HEK293 (cell line): ENCODE data around the gene PSMC5.

ENCODE experiments used
- CTCF ChIA-PET: fragments of 350-600 bp; formaldehyde crosslinking; extraction: SDS; loops from one replicate; lab custom pipeline; 2021; ENCODE audit warnings: antibody characterized with exemption; lab: Yijun Ruan, JAX
- POLR2A ChIA-PET: fragments of 300-600 bp; formaldehyde crosslinking; extraction: SDS; loops from one replicate; lab custom pipeline; 2020; ENCODE audit warnings: antibody characterized with exemption, inconsistent platforms; lab: Yijun Ruan, JAX
- H3K27ac ChIP-seq: fragments of 200-500 bp; sonication (Bioruptor generic); 2 replicates; pipeline ENCODE4 v1.5.1; 2014; ENCODE audit warnings: low read depth, low read length, control low read depth, inconsistent platforms; ENCODE audit errors: extremely low read depth
- H3K36me3 ChIP-seq, 2 experiments: fragments of 200-500 bp in 1 of 2; sonication (Bioruptor generic) in 1 of 2; 1 replicate in 1 of 2; 2 replicates in 1 of 2; pipeline ENCODE4 v1.5.1; 2014 to 2017; ENCODE audit warnings: inconsistent platforms in 2 of 2, low read length in 2 of 2; ENCODE audit not compliant: control insufficient read depth in 2 of 2, insufficient read depth in 1 of 2
- H3K4me1 ChIP-seq: fragments of 200-500 bp; sonication (Bioruptor generic); 2 replicates; pipeline ENCODE4 v1.5.1; 2014; ENCODE audit warnings: mild to moderate bottlenecking, low read length, inconsistent platforms; ENCODE audit not compliant: control insufficient read depth, insufficient read depth
- H3K4me3 ChIP-seq: 2 replicates; pipeline ENCODE4 v1.5.1; 2011; ENCODE audit warnings: low read depth, mild to moderate bottlenecking, control low read depth, low read length, moderate library complexity
- H3K9me3 ChIP-seq: fragments of 200-500 bp; sonication (Bioruptor generic); 2 replicates; pipeline ENCODE4 v1.5.1; 2014; ENCODE audit warnings: low read depth, low read length, inconsistent platforms; ENCODE audit not compliant: control insufficient read depth, insufficient read depth
- ELK4 ChIP-seq: IDR thresholded peaks from 2 replicates; pipeline ENCODE4 v1.6.1; 2011; ENCODE audit warnings: mild to moderate bottlenecking, low read depth, low read length, borderline replicate concordance
- HOXA7 ChIP-seq: sonication (generic); formaldehyde crosslinking; IDR thresholded peaks from 2 replicates; pipeline ENCODE4 v1.8.1; 2022; ENCODE audit warnings: missing genetic modification reagents, borderline replicate concordance
- IKZF3 ChIP-seq: fragments of 450-650 bp; IDR thresholded peaks from 2 replicates; pipeline ENCODE4 v1.5.0; 2018; ENCODE audit warnings: missing biosample characterization, mild to moderate bottlenecking, missing genetic modification characterization, moderate library complexity
- KLF10 ChIP-seq: fragments of 450-650 bp; IDR thresholded peaks from 2 replicates; pipeline ENCODE4 v1.5.1; 2018; ENCODE audit warnings: missing biosample characterization, mild to moderate bottlenecking, missing genetic modification characterization
- KLF9 ChIP-seq: fragments of 450-650 bp; formaldehyde crosslinking; IDR thresholded peaks from 2 replicates; pipeline ENCODE4 v1.5.1; 2016; ENCODE audit warnings: missing biosample characterization, missing genetic modification characterization, low read depth
- MZF1 ChIP-seq: fragments of 450-650 bp; formaldehyde crosslinking; IDR thresholded peaks from 2 replicates; pipeline ENCODE4 v1.5.1; 2017; ENCODE audit warnings: missing biosample characterization, missing genetic modification characterization, borderline replicate concordance
- PRDM1 ChIP-seq: fragments of 450-650 bp; formaldehyde crosslinking; IDR thresholded peaks from 2 replicates; pipeline ENCODE4; 2016; ENCODE audit warnings: missing biosample characterization, missing genetic modification characterization
- PRDM10 ChIP-seq: fragments of 450-650 bp; formaldehyde crosslinking; IDR thresholded peaks from 2 replicates; pipeline ENCODE4 v1.5.1; 2016; ENCODE audit warnings: missing biosample characterization, missing genetic modification characterization
- PRDM6 ChIP-seq: fragments of 450-650 bp; formaldehyde crosslinking; IDR thresholded peaks from 2 replicates; pipeline ENCODE4 v1.5.1; 2017; ENCODE audit warnings: missing biosample characterization, missing genetic modification characterization
- REST ChIP-seq: fragments of 450-650 bp; formaldehyde crosslinking; IDR thresholded peaks from 2 replicates; pipeline ENCODE4 v1.5.1; 2016; ENCODE audit warnings: missing biosample characterization, missing genetic modification characterization
- SCRT2 ChIP-seq: fragments of 450-650 bp; formaldehyde crosslinking; IDR thresholded peaks from 2 replicates; pipeline ENCODE4 v1.5.1; 2016; ENCODE audit warnings: missing biosample characterization, missing genetic modification characterization
- ZBTB48 ChIP-seq: fragments of 450-650 bp; formaldehyde crosslinking; IDR thresholded peaks from 2 replicates; pipeline ENCODE4 v1.5.1; 2016; ENCODE audit warnings: missing biosample characterization, missing genetic modification characterization
- ZEB2 ChIP-seq: fragments of 450-650 bp; formaldehyde crosslinking; IDR thresholded peaks from 2 replicates; pipeline ENCODE4 v1.5.1; 2016; ENCODE audit warnings: missing biosample characterization, missing genetic modification characterization
- ZNF473 ChIP-seq: fragments of 450-650 bp; formaldehyde crosslinking; IDR thresholded peaks from 2 replicates; pipeline ENCODE4 v1.5.1; 2017; ENCODE audit warnings: missing biosample characterization, missing genetic modification characterization
- ZNF521 ChIP-seq: fragments of 450-650 bp; formaldehyde crosslinking; IDR thresholded peaks from 2 replicates; pipeline ENCODE4 v1.5.1; 2017; ENCODE audit warnings: missing biosample characterization, mild to moderate bottlenecking, missing genetic modification characterization
- ZNF530 ChIP-seq: fragments of 450-650 bp; formaldehyde crosslinking; IDR thresholded peaks from 2 replicates; pipeline ENCODE4 v1.5.1; 2016; ENCODE audit warnings: low read depth, missing biosample characterization, missing genetic modification characterization
- ZNF629 ChIP-seq: fragments of 450-650 bp; formaldehyde crosslinking; IDR thresholded peaks from 2 replicates; pipeline ENCODE4 v1.5.1; 2017; ENCODE audit warnings: missing biosample characterization, missing genetic modification characterization
- ZNF664 ChIP-seq: fragments of 450-650 bp; formaldehyde crosslinking; IDR thresholded peaks from 2 replicates; pipeline ENCODE4 v1.5.1; 2016; ENCODE audit warnings: missing biosample characterization, missing genetic modification characterization
- ZNF768 ChIP-seq: fragments of 450-650 bp; formaldehyde crosslinking; IDR thresholded peaks from 2 replicates; pipeline ENCODE4 v1.5.1; 2018; ENCODE audit warnings: missing biosample characterization, mild to moderate bottlenecking, missing genetic modification characterization
- ZSCAN16 ChIP-seq: fragments of 450-650 bp; formaldehyde crosslinking; IDR thresholded peaks from 2 replicates; pipeline ENCODE4 v1.5.1; 2016; ENCODE audit warnings: missing biosample characterization, missing genetic modification characterization
- ZXDB ChIP-seq: fragments of 450-650 bp; formaldehyde crosslinking; IDR thresholded peaks from 2 replicates; pipeline ENCODE4 v1.5.1; 2016; ENCODE audit warnings: missing biosample characterization, missing genetic modification characterization

The PSMC5 gene

GRCh38 chr17:63840591-63841349 is 13.5 kb downstream of the PSMC5 start:
- Histone ChIP-seq H3K36me3 (peaks cover 14 to 28% of the 10 kb centered on the region in 2 experiments), H3K27ac (peak overlapping the region; percentile 97), H3K9me3 (no peaks in the 10 kb centered on the region), H3K4me3 (peak overlapping the region; percentile 93), H3K4me1 (peaks cover 20% of the 10 kb centered on the region)
- POLR2A ChIA-PET: interaction anchor here (0.9 to 6.5 kb wide), 4 partner anchors 11 to 99 kb away, joined by 3 to 65 read pairs (median 6); partner anchors contain the start of genes CCDC47, DDX42, FTSJ3 and PSMC5
- CTCF ChIA-PET: interaction anchor here (0.6 to 1.8 kb wide), 6 partner anchors 8 to 405 kb away, joined by 3 to 7 read pairs (median 3); no protein-coding TSS in a partner anchor
- TF ChIP-seq ZNF521 (tag by site-specific recombination) (no peak), ZXDB (0 out of 2 replicates have a peak, but pooled peaks have one; percentile 12), MZF1 (tag by site-specific recombination) (no peak), ELK4 (no peak), ZSCAN16 (tag by site-specific recombination) (no peak), ZBTB48 (tag by site-specific recombination) (peak; percentile 95), ZNF473 (tag by site-specific recombination) (no peak), HOXA7 (CRISPR knock-in tag) (no peak), PRDM10 (tag by site-specific recombination) (peak; percentile 61), ZNF664 (tag by site-specific recombination) (no peak), IKZF3 (no peak), PRDM6 (tag by site-specific recombination) (no peak), SCRT2 (tag by site-specific recombination) (no peak), ZNF530 (tag by site-specific recombination) (no peak)

DNA sequence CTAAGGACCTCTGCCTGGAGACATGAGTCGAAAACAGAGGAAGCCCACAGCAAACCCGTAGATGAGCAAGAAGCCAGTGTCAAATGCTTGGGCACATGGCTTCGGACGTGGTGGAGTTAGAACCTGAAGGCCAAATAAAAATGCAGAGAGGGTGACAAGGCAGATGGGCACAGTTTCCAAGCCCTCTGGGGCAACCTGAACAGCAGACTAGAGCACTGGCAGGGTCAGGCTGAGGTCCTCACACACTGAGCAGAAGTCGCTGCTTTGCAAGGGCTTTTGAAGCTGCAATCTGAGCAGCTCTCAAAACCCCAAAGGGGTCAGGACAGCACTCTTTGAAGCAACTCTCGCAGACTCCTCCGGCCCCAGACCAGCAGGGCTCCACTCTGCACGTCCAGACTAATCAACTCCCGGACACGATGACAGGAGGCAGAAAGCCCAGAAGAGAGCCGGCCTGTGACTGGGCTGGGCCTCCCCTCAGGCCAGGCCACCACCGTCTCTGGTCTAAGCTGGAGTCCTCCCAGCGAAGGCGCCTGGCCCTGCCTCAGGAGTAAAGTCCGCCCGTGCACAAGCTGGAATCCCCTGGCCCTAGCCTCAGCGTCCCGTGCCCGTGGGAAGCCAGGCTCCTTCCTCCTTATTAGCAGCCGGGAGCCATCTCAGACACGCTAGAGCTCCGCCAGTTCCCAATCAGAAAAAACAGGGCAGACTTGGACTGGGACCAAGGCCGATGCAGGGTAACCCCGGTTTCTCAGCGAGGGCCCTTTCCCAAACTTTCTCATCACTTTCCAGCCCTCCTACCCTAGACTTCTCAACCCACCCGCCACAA is 14.3 kb downstream of the PSMC5 start:
- H3K4me3 ChIP-seq: peak overlapping the region; percentile 93
- POLR2A ChIA-PET: interaction anchor here (0.6 to 6.5 kb wide), 4 partner anchors 12 to 99 kb away, joined by 3 to 65 read pairs (median 8); partner anchors contain the start of genes CCDC47, DDX42, FTSJ3 and PSMC5
- CTCF ChIA-PET: interaction anchor here (0.7 to 1.8 kb wide), 4 partner anchors 9 to 144 kb away, joined by 3 to 7 read pairs (median 4); no protein-coding TSS in a partner anchor
- TF ChIP-seq ZEB2 (tag by site-specific recombination) (no peak), IKZF3 (no peak), KLF10 (tag by site-specific recombination) (no peak), ZNF629 (tag by site-specific recombination) (no peak), KLF9 (tag by site-specific recombination) (0 out of 2 replicates have a peak, but pooled peaks have one; percentile 9), REST (tag by site-specific recombination) (no peak), ZNF768 (peak; percentile 27; the same call in 1 of the 2 replicates), PRDM1 (peak; percentile 91), ZXDB (peak; percentile 31; the same call in 1 of the 2 replicates)

More for the DNA sequence above, 14.3 kb downstream of the PSMC5 start:
- Histone ChIP-seq H3K36me3 (peaks cover 6 to 20% of the 10 kb centered on the region in 2 experiments), H3K9me3 (no peaks in the 10 kb centered on the region), H3K4me1 (peaks cover 20% of the 10 kb centered on the region), H3K27ac (peak overlapping the region; percentile 97)
